NT2/D1 (cell line): ENCODE results near the gene TEKT5.

ENCODE experiments used
- DNase-seq: peaks from one replicate; pipeline ENCODE4 v3.0.0-alpha.2; 2011; ENCODE audit warnings: low read depth, low spot score
- H3K27me3 ChIP-seq: 2 replicates; pipeline ENCODE4 v1.6.0; 2011; ENCODE audit warnings: mild to moderate bottlenecking; ENCODE audit not compliant: insufficient read length, insufficient read depth
- H3K36me3 ChIP-seq: 2 replicates; pipeline ENCODE4 v1.6.1; 2011; ENCODE audit warnings: mild to moderate bottlenecking, low read length, mixed read lengths; ENCODE audit not compliant: insufficient read depth, insufficient read length
- H3K4me1 ChIP-seq: 2 replicates; pipeline ENCODE4 v1.5.1; 2011; ENCODE audit not compliant: insufficient read depth, insufficient read length
- H3K4me3 ChIP-seq: 2 replicates; pipeline ENCODE4 v1.5.1; 2011; ENCODE audit warnings: low read depth; ENCODE audit not compliant: insufficient read length
- H3K9ac ChIP-seq: 2 replicates; pipeline ENCODE4 v1.6.0; 2011; ENCODE audit warnings: low read depth; ENCODE audit not compliant: insufficient read length
- H3K9me3 ChIP-seq: 2 replicates; pipeline ENCODE4 v1.5.1; 2011; ENCODE audit warnings: mild to moderate bottlenecking, low read length; ENCODE audit not compliant: insufficient read depth
- SUZ12 ChIP-seq: IDR thresholded peaks from 2 replicates; pipeline ENCODE4 v1.6.1; 2011; ENCODE audit not compliant: insufficient read length, insufficient read depth; ENCODE audit errors: extremely low read depth
- YY1 ChIP-seq: IDR thresholded peaks from 2 replicates; pipeline ENCODE4 v1.6.1; 2011; ENCODE audit not compliant: insufficient read length, insufficient read depth
- ZNF274 ChIP-seq: IDR thresholded peaks from 2 replicates; pipeline ENCODE4 v1.6.1; 2011; ENCODE audit warnings: mild to moderate bottlenecking, low read depth, low read length

TEKT5 gene

DNA sequence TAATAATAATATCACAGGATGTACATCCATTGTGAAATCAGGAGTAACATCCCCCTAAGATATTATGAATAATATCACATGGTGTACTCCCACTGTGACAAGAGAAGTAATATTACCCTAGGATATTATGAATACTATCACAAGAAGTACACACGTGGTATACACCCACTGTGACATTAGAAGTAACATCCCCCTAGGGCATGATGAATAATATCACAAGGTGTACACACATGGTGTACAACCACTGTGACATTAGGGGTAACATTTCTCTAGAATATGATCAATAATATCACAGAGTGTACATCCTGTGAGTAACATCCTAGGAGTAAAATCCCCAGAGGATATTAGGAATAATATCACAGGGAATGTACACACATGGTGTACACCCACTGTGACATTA is 5.0 kb upstream of the TEKT5 start:
- H3K36me3 ChIP-seq: no peaks in the 10 kb centered on the region
- TF ChIP-seq ZNF274 (no peak), YY1 (no peak)
- no peak overlapping the region for H3K4me3 ChIP-seq

DNA sequence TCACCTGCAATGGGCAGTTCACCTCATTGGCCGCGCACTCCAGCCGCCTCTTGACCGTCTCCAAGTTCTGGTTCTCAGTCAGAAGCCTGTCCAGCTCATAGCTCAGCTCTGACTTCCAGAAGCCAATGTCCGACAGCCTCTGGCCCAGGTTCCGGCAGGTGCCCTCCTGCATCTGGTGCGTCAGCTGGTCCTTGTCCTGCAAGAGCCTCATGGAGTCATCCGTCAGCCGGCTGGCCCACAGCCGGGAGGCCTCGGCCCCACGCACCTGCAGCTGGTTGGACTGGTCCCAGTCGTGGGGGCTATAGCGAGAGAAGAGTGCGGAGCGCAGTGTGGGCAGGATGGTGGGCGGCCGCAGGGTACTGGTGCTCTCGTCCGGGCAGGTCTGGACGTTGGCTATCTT is 424 bp downstream of the TEKT5 start:
- H3K4me1 ChIP-seq: no peaks in the 10 kb centered on the region
- H3K36me3 ChIP-seq: no peaks in the 10 kb centered on the region
- H3K27me3 ChIP-seq: no peaks in the 10 kb centered on the region
- no peaks in the 10 kb centered on the region for H3K9me3 ChIP-seq
- TF ChIP-seq YY1: no peak
- TF ChIP-seq SUZ12: no peak
- no peak for TF ChIP-seq ZNF274
- H3K9ac ChIP-seq: no peak overlapping the region
- H3K4me3 ChIP-seq: no peak overlapping the region
- no peak for DNase-seq

More for the DNA sequence above, 5.0 kb upstream of the TEKT5 start:
- Histone ChIP-seq H3K4me1 (no peaks in the 10 kb centered on the region), H3K9me3 (peaks cover 14% of the 10 kb centered on the region; the same call in 1 of the 2 replicates), H3K9ac (no peak overlapping the region), H3K27me3 (no peaks in the 10 kb centered on the region)
- no peak for DNase-seq

DNA sequence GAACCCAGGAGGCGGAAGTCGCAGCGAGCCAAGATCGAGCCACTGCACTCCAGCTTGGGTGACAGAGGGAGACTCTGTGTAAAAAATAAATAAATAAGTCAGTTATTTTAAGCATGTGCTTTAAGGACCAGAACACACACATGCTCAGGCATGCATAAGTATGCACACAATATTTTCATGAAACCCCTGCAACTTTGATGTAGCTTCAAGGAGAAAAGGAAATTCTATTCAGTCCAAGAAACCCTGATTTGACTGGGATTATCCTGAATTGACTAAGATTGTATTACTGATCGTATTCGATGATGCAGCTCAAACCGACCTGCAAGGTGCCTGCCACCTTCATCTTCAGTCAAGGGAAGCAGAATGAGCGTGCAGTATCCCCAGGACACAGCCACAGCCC is 841 bp downstream of the TEKT5 start:
- TF ChIP-seq ZNF274 (no peak), SUZ12 (no peak), YY1 (no peak)
- H3K4me3 ChIP-seq: no peak overlapping the region
- H3K4me1 ChIP-seq: no peaks in the 10 kb centered on the region
- H3K27me3 ChIP-seq: no peaks in the 10 kb centered on the region
- no peaks in the 10 kb centered on the region for H3K36me3 ChIP-seq
- no peak for DNase-seq
- H3K9me3 ChIP-seq: no peaks in the 10 kb centered on the region
- H3K9ac ChIP-seq: no peak overlapping the region

DNA sequence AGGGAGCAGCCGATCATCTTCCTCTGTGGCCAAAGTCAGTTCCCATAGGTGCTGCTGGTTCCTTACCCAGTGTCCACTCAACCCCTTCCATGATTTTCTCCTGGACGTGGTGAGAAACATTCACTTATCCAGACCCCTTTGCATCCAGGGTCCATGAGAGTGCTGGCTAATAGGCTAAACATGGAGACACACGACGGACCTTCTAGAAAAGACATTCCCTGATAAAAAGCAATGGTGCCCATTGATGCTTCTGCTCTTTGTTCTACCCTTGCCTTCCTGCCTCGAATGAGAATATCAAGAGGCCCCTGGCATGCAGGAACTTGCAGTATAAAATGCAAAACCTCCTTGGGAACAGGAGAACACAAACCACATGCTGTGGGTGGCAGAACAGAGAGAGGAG is 2.3 kb downstream of the TEKT5 start:
- no peak overlapping the region for H3K4me3 ChIP-seq
- H3K36me3 ChIP-seq: no peaks in the 10 kb centered on the region
- TF ChIP-seq SUZ12 (no peak), ZNF274 (no peak), YY1 (no peak)
- no peaks in the 10 kb centered on the region for H3K4me1 ChIP-seq
- no peak overlapping the region for H3K9ac ChIP-seq
- H3K9me3 ChIP-seq: no peaks in the 10 kb centered on the region
- DNase-seq: no peak
- no peaks in the 10 kb centered on the region for H3K27me3 ChIP-seq

DNA sequence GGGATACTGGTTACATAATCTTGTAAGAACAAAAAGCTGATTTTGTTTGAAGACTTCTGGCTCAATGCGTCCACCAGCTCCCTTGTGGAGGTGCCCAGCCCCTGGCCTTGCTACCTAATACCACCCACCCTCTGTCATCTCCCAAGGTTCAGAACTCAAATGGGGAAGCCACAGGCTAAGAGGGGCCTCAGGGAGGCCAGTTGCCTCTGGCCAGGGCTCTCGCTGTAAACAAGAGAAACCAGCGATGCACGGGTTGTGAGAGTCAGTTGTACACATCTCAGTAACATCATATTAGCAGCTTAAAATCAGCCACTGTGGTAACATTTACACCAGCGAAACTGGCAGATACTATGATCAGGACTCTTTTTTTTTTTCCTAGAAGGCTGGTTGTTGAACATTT is 6.0 kb downstream of the TEKT5 start:
- no peak for DNase-seq
- Histone ChIP-seq H3K36me3 (no peaks in the 10 kb centered on the region), H3K9me3 (no peaks in the 10 kb centered on the region), H3K4me1 (no peaks in the 10 kb centered on the region), H3K4me3 (no peak overlapping the region), H3K9ac (no peak overlapping the region), H3K27me3 (no peaks in the 10 kb centered on the region)
- no peak for TF ChIP-seq ZNF274
- no peak for TF ChIP-seq SUZ12

DNA sequence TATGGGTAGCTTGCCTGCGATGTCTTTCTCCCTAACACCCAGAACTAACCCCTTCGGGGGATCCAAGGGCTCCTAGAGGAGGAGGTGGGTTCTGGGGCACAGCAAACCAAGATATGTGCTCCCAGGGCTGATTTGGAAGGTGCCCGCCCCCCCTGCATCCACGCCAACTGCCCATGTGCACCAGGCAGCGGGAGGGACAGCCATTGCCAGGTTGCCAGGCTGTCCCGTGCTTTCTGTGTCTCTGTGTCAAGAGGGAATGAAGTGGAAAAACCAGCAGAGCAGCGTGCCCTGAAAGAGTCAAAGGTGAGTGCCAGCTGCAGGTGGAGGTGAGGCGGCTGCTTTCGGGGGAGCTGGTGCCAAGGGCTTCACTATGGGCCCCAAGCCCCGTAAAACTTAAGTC is 6.4 kb downstream of the TEKT5 start:
- Histone ChIP-seq H3K27me3 (no peaks in the 10 kb centered on the region), H3K4me1 (no peaks in the 10 kb centered on the region)

DNA sequence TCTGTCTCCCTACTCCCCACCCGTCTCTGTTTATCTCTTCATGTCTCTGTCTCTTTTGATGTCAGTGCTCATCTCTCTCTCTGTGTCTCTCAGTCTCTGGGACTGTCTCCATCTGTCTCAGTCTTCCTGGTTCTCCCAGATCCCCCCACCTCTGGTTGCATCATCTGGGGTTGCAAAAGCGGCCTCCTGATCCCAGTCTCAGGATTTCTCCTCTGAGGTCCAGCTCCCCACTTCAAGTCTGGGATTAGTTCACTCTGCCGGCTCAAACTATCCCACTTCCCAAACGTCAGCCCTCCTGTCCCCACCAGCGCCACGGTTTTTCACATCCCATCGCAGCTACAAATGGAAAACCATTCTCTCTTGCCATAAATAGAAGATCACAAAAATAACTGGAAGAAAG is 9.0 kb downstream of the TEKT5 start:
- TF ChIP-seq SUZ12 (no peak), YY1 (no peak), ZNF274 (no peak)
- Histone ChIP-seq H3K4me1 (no peaks in the 10 kb centered on the region), H3K9ac (no peak overlapping the region), H3K27me3 (no peaks in the 10 kb centered on the region), H3K4me3 (no peak overlapping the region), H3K36me3 (no peaks in the 10 kb centered on the region), H3K9me3 (no peaks in the 10 kb centered on the region)
- no peak for DNase-seq

More for the DNA sequence above, 6.4 kb downstream of the TEKT5 start:
- no peak for DNase-seq
- Histone ChIP-seq H3K4me3 (no peak overlapping the region), H3K36me3 (no peaks in the 10 kb centered on the region), H3K9ac (no peak overlapping the region), H3K9me3 (no peaks in the 10 kb centered on the region)
- TF ChIP-seq ZNF274 (no peak), SUZ12 (no peak), YY1 (no peak)

DNA sequence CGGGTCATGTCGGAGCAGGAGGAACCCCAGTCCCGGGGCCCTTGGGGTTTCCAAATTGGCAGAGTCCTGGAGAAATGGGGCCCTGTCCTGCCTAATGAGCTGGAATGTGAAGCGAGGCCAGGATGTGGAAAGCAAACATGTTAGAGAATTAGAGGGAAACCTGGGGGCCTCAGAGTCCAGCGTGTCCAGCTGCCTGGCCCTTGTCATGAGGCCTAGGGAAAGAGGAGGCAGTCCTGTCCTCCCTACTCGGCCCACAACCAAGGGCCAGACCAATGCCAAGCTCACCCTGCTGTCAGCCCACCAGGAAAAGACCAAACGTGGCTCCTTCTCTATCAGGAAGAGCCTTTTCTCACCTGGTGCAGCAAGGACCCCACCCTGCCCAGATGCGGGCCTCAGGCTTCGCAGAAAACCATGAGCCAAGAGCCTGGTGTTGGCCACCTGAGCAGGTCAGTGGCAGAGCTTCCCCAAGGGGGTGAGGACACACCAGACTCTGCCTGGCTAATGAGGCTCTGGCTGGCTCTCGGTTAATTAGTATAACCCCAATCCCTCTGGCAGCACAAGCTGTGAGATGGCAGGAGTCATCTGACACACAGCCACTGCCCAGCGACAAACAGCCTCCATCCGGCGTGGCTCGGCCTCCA is 10.1 kb downstream of the TEKT5 start:
- Histone ChIP-seq H3K9ac (no peak overlapping the region), H3K36me3 (no peaks in the 10 kb centered on the region), H3K4me1 (no peaks in the 10 kb centered on the region), H3K9me3 (no peaks in the 10 kb centered on the region), H3K27me3 (no peaks in the 10 kb centered on the region), H3K4me3 (no peak overlapping the region)
- TF ChIP-seq SUZ12 (no peak), YY1 (no peak), ZNF274 (no peak)
- no peak for DNase-seq
